GM18873 (cell line): ENCODE results near the gene ABLIM2.

Source experiments
- ATAC-seq: cut with Tn5 transposase; IDR thresholded peaks from one replicate; pipeline ENCODE4 v1.9.1; 2021; ENCODE audit warnings: mild to moderate bottlenecking, moderate library complexity, moderate number of reproducible peaks; ENCODE audit not compliant: unreplicated experiment, low FRiP score

The ABLIM2 gene

DNA sequence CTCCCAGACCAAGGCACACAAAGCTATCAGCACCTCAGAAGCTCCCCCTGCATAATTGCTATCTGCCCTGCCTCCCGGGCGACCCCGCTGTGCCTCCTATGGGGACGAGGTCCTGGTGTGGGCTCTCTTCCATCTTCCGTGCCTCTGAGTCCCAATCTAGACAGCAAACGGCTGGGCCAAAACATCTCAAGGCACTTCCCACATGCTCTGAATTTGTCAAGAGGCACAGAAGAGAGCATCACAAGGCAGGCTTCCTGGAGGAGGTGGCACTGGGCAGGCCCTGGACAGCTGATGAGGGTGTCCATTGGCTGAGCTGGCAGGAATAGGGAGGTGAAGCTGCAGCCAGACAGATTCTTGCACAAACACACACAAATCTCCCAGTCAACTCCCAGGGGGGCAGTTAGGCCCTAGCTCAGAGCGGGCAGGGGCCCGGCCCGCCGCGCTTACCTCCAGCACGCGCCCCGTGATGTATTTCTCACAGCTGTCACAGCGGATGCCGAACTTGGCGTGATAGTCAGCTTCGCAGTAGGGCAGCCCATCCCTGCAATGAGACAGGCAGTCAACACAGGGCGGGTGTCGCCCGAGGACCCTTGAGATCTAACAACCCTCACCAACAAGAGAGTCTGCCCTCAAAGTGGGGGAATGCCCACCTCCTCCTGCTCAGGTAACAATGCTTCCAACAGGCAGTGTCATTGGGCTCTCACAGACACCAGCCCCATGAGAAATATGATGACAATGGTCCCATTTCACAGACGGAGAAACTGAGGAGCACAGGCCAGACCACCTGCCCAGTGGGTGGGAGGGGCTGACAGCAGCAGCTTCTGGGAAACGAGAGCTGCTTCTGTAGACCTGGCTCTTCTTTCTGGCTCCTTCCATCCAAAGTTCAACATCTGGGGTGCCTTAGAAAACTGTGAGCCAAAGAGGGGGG lies 81.2 kb downstream of the ABLIM2 start:
- no peak for ATAC-seq

DNA sequence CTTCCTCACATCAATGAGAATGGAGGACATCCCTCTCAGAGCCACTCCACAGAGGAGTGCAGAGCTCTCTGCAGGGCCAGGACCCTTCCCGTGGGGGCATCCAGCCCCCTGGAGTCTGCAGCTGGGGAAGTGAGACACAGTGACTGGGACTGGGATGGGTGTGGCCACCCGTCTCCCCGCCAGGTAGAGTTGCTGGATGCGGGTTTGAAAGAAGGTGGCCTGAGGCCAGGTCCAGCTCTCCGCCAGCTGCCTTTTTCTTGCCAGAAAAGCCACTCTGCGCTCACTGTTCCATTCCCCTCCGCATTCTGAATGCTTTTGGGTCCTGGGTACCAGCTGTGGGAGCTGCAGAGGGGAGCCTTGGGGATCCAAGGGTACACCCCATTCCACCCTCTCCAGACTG lies 82.6 kb downstream of the ABLIM2 start:
- ATAC-seq = no peak

DNA sequence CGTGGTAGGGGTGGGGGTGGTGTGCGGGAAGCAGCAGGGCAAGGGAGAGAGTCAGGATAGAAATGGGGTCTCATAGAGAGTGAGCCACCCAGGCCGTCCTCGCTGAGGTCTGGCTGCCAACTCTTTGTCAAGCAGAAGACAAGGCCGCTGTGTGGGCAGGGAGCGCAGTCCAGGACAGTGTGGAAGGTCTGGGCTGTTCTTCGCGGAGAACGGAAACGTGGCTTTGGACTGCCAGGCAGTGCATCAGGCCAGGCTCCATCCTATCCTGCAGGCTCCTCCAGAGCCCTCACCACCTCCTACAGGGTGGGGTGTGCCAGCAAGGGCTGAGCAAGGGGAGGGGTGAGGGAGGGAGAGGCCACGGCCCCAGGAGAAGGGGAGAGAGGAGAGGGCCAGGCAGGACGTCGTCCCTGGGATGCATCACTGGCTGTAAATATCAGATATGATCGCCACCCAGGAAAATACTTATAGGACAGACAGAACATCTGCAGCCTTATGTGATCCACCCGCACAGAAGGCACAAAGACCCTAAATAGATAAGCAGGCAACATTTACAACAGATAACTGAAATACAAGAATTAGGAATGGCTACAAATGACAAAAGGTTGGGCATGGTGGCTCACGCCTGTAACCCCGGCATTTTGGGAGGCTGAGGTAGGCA lies 85.3 kb downstream of the ABLIM2 start:
- ATAC-seq = no peak

DNA sequence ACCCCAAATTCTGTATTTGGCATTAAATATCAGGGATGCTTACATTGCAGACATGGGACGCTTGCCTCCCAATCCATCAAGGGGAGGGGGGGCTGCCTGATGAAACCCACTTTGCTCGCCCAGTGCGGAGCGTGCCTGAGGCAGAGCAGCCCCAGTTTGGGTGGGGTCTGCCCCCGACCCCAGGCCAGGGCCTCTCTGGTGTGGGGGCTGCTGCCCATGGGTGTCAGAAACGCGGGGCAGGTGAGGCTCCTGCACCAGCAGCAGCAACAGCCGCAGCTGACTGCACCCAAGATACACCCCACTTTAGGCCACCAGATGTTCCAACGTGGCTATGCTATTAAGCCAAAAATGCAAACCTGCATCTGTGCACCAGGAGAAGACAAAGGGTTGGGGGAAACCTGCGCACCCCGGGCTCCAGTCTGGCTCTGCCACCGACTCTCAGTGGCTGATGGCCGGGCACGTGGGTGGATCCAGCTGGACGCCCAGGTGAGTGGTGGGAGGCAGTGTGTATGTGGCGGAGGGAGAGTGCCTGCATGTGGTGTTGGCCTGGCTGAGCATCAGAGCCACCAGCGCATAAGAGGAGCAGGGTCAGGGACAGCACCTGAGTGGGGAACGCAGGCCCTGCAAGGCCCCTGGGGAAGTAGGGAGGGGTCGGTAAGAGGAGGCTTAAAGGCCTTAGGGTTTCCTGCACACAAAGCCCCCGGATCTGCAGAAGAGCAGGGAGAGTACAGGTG lies 86.2 kb downstream of the ABLIM2 start:
- no peak for ATAC-seq

DNA sequence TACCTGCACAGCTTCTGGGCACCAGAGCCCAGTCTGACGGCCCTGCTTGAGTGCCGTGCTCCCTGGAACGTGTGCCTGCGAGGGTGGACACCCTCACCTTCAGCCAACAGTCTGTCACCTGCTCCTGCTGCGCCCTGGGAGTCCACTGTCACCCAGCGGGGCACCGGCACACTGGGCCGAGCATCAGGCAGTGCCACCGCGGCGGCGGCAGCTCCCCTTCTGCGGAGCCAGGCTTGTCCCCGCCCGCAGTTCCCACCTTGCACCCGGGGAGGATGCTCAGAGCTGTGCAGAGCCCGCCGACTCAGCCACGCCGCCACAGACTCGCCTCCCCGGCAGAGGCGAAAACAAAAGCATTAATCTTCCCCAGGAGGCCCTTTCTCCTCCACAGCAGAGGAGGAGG lies 86.8 kb downstream of the ABLIM2 start:
- ATAC-seq = no peak

DNA sequence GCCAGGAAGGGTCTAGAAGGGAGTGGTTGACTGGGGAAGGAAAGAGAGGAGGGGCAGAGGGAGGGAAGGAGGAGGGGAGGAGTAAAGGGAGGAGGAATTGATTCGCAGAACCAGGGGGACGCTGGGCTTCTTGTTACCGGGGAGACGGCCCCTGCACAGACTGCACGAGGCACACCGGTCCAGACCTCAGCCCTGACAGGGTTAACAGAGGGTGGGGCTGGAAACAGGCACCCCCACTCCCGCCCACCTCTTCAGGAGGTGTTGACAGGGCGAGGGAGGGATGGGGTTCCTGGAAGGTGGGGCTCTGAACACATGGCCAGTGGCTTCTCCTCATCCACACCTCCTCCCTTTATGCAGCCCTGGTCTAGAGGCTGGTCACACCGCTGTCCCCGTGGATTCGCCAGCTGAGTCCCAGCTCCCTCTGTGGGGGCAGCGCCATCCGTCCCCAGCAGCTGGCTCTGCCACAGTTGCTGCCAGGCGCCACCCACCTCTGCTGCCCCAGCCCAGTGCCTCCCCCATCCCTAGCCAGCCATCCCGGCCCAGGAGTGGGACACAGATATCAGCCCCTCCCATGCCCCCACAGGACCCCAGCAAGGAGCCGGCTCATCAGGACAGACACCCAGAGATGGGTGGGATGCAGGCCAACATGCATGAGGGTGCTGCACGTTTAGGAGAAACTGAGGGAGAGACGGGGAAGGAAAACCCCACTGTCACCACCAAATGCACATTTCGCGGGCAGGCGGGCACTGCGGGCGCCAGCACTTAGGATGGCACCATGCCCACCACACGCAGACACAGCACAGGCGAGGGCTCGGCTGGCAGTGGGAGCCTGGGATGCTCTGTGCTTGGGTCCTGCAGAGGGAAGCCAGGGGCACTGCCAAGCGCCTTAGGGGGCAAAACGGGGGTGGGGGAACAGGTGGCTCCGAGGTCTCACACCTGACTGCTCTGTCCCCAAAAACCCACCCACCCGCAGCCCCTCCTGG lies 87.6 kb downstream of the ABLIM2 start:
- no peak for ATAC-seq

DNA sequence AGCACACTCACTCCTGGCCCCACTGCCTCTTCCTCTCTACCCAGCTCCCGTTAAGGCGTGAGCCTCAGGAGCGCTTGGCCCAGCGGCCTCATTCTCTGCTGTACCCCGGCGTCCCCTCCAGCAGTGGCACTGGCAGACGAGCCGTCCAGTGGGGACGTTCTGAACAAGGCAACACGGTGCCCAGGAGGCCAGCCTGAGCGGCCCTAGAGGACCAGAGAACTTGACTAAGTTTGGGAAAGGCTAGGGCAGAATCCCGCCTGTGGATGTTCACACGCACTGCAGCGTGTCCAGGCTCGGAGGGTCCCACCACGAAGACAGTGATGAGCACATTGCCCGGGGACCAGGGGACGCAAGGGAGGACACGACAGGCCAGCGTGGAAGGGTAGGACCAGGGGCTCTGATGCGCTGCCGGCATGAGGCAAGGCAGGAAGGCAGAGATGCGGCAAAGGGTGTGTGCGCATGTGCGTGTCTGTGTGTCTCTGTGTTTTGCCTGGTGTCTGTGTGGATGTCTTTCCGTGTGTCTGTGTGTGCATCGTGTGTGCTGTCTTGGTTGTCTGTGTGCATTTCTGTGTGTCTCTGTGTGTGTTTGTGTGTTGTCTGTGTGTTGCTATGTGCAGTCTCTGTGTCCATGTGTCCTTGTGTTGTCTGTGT lies 89.4 kb downstream of the ABLIM2 start:
- ATAC-seq = no peak

DNA sequence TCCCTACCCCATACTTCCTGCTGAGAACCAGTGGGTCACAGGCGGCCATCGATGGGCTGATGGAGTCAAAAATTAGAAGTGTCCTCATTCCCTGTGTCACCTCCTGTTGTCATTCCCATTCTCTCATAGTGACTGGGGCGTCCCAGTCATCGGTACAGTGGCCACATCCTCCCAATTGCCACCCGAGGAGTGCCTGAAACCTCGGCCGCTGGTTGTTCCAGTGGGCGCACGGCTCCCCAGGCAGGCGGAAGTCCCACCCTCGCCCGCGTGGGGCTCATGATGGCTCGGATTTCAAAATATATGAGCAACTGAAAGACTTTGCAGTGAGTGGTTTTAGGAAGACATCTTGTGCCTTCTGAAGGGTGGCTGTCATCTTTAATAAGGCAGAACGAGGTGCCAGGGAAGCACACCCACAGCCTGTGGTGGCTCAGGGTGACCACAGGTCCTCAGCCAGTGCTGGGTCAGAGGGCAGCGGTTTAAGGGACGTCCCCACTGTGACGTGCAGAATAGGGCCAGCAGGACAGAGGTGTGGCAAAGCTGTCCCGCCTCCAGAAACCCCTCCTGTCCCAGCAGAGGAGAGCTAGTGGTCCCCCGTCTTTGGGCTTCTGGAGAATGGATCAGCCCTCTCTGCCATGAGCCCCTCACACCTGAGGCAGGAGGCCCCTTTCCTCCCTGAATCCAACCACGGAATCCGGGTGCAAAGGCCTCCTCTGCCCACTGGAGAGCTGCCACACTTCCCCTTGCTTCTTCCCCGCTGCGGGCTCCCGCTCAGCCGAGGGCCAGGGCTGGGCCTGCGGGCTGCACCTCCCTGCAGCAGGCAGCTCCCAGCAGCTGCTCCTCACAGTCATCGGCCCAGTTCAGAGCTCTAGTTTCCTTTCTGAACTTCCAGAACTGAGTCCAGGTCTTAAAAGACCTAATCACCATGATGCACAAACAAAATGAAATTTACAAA lies 90.4 kb downstream of the ABLIM2 start:
- ATAC-seq = no peak

DNA sequence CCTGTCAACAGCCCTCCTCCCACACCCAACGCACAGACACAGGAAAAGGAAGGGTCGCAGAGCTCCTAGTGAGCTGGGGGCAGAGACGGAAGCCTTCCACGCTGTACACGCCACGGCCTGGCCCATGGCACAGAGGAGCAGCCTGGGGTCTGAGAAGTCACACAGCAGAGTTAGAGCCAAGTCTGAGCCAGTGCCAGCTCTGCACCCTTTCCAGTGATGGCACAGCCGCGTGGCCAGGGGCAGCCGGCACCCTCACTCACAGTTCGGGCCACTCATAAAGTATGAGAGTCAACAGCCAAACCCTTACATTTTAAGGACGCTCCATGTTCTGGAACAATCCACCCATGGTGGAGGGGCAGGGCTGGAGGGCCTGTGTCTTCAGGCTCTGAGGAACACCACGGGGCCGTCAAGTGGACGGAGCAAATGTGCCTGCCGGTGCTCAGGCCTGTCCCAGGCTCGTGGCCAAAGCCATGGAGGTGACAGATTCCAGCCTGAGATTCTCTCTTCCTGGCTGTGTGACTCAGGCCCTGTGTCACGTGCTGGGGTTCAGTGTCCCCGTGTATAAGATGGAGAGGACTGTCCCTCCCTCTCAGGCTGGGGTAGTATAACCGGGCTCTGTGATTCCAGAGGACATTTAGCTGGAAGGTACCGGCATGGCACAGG lies 91.2 kb downstream of the ABLIM2 start:
- no peak for ATAC-seq

DNA sequence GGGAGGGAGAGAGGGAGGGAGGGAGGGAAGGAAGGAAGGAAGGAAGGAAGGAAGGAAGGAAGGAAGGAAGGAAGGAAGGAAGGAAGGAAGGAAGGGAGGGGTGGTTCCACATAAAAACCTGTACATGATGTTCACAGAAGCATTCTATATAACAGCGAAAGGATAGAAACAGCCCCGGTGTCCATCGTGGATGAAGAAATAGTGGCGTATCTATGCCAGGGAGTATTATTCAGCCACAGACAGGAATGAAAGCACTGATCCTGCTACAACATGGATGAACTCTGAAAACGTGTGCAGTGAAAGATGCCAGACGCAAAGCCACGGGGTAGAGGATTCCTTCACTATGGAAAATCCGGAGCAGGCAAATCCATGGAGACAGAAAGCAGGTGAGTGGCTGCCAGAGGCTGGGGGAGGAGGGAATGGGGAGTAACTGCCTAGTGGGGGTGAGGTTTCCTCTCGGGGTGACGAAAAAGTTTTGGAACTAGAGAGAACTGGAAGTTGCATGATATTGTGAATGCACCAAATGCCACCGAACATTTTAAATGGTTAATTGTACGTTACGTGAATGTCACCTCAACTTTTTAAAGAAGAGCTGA lies 92.2 kb downstream of the ABLIM2 start:
- ATAC-seq = no peak

DNA sequence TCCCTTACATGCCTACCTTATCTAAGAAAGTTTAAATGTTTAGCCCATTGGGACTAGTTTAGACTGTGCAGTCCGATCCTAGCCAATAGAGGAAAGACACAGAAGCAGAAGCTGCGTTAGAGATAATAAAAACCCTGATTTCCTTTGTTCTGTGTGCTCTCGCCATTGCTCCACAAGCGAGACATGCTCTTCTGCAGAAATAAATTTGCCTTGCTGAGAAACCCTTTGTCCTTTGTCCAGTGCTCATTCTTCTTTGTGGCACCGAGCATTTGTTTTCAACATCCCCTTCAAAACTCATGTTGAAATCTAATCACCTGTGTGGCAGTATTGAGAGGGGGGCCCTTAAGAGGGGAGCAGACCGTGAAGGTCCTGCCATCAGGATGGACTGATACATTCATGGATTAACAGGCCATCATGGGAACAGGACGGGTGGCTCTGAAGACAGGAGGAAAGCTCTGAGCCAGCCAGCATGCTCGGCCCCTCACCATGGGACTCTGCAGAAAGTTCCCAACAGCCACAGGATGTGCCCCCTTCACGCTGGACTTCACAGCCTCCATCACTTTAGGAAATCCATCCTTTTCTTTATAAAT lies 94.5 kb downstream of the ABLIM2 start:
- ATAC-seq = no peak

DNA sequence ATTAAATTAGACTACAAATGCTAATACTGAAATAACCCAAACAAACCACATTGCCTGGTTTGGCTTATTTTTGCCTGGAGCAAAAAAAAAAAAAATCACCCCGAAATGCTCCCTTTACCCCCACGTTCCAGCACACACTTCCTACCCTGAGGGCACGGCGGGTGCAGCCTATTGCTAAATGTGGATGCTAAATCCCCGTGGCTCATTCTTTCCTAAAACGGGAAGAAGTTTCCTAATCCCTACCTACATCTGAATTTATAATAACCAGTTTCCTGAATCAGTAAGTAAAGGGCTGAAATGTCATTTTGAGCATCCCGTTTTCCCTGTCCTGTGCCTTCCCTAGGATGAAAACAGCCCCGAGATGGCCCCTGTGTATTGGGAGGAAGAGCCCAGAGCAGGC lies 97.0 kb downstream of the ABLIM2 start:
- ATAC-seq = no peak

DNA sequence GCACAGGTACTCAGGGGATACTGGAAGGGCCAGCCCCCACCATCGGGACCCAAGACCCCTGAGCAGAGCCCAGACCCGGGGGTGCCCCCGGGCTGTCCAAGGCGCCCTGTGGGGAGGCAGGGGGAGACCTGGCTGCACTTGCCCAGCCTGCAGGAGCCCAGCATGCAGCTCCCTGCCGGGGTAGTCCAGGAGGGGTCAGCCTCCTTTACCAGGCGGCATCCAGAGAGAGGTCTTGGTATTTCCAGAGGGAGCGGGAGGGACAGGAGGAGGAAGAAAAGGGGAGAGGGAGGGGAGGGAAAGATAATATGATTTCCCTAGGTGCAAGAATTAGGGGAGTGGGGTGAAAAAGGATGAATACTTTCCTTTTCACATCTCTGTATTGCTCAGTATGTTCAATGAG lies 97.5 kb downstream of the ABLIM2 start:
- no peak for ATAC-seq

DNA sequence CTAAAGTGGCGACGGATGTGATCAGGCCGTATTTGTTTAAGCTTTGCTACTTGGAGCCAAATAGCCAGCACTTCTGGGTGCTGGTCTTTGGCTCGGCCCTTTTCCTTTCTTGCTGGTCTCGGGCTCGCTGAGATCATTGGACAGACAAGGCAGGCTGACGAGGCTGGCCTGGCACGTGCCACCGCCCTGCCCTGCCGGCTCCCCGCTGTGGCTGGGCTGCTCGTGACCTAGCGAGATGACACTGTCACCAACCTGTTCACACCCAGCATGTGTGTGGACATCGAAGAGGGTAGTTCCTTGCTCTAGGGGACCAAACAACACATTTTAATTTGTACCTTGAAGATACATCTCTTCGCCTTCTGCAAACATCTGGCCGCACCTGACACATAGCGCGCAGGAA lies 98.0 kb downstream of the ABLIM2 start:
- ATAC-seq = no peak

DNA sequence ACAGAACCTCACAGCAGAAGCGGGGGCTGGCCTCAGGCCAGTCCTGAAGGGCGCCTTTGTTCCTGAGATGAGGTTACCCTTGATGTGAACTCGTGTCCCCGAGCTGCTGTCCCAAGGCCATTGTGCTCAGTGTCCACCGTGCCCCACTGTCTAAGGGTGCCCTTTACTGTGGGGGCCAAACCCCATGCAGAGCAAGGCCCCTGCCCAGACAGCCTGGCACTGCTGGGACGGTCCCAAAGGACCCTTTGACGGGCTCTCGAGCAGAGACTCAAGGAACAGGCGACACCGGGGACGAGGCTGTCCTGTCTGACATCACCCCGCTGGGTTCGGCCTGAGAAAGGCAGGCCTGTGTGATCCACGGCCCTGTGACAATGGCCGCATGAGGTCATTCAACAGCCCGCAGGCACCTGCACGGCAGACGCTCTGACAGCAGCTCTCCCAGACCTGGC lies 100.6 kb downstream of the ABLIM2 start:
- ATAC-seq = no peak

DNA sequence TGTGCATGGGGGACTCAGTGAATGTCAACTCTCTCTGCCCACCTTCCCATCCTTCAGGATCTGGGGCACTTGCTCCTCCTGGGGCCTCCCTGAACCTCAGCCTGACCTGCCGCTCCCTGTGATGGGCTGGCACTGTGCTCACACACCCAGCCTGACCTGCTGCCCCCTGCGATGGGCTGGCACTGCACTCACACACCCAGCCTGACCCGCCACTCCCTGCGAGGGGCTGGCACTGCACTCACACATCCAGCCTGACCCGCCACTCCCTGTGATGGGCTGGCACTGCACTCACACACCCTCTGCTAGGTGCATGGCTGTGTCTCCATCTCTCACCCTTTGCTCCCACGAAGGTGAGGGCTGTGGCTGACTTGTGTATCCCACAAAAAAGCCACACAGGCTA lies 103.4 kb downstream of the ABLIM2 start:
- ATAC-seq = no peak
